Measurements from ENCODE around the gene THSD7B. TPM values are rescaled to one million over a fixed set of nuclear protein-coding genes. Genes with fewer than 3 reads are reported as not detected.

THSD7B gene
- total RNA-seq, 5 donors from 2014 or later (not counting 1 experiment from before 2014, with no cell fraction given), result not detected

- H3K27me3 ChIP-seq (replicated peaks in 1 of 2; ENCODE audit: control insufficient read depth in 2 of 2, extremely low read depth in 1 of 2, insufficient read depth in 2 of 2, low read length in 1 of 2), result no peaks in the 10 kb centered on the region
Measured at GRCh38 chr2:136891100-136891499, 125.8 kb downstream of the THSD7B start.

GRCh38 chr2:136894007-136894634 lies 128.8 kb downstream of the THSD7B start:
- no peaks in the 10 kb centered on the region for H3K4me1 Mint-ChIP-seq
- Histone ChIP-seq H3K27me3 (replicated peaks in 1 of 2; ENCODE audit: control insufficient read depth in 2 of 2, extremely low read depth in 1 of 2, insufficient read depth in 2 of 2, low read length in 1 of 2) (no peaks in the 10 kb centered on the region), H3K36me3 (ENCODE audit: control insufficient read depth in 2 of 2, extremely low read depth in 1 of 2, insufficient read depth in 1 of 2, low read length in 1 of 2) (no peaks in the 10 kb centered on the region), H3K9me3 (no peaks in the 10 kb centered on the region), H3K4me3 (ENCODE audit: control insufficient read depth in 1 of 2, extremely low read depth in 1 of 2, low read length in 1 of 2) (no peak overlapping the region), H3K27ac (ENCODE audit: low read length) (no peak overlapping the region), H3K4me1 (ENCODE audit: control insufficient read depth in 1 of 2, extremely low read depth in 1 of 2, insufficient read depth in 2 of 2, low read length in 2 of 2) (no peaks in the 10 kb centered on the region)
- ATAC-seq (replicated peaks in 1 of 4) (no peak), DNase-seq (no peak)
- H3K9me3 Mint-ChIP-seq, result peaks cover 0 to 5% (median 0%) of the 10 kb centered on the region in 3 donors
- ChIA-PET CTCF (no interaction called here), POLR2A (no interaction called here)
- H3K27me3 Mint-ChIP-seq, result no peaks in the 10 kb centered on the region
- no peak overlapping the region for H3K4me3 Mint-ChIP-seq
- WGBS (ENCODE audit: insufficient coverage), result no CpG with 5 or more reads among the region's 2 CpGs
- H3K36me3 Mint-ChIP-seq, result no peaks in the 10 kb centered on the region
- no peak overlapping the region for H3K27ac Mint-ChIP-seq

More at GRCh38 chr2:136891100-136891499, 125.8 kb downstream of the THSD7B start:
- Mint-ChIP-seq H3K36me3 (no peaks in the 10 kb centered on the region), H3K4me3 (no peak overlapping the region), H3K4me1 (no peaks in the 10 kb centered on the region), H3K9me3 (peaks cover 2 to 7% (median 4%) of the 10 kb centered on the region in 3 donors), H3K27ac (no peak overlapping the region), H3K27me3 (no peaks in the 10 kb centered on the region)
- CTCF ChIA-PET, result interaction anchor here in 1 of 2 donors (0.6 kb wide), 1 partner anchor 92 kb away, joined by 3 read pairs; no protein-coding TSS in a partner anchor
- H3K27ac ChIP-seq (ENCODE audit: low read length), result no peak overlapping the region
- POLR2A ChIA-PET, result no interaction called here
- H3K36me3 ChIP-seq (ENCODE audit: control insufficient read depth in 2 of 2, extremely low read depth in 1 of 2, insufficient read depth in 1 of 2, low read length in 1 of 2), result no peaks in the 10 kb centered on the region
- no peaks in the 10 kb centered on the region for H3K4me1 ChIP-seq (ENCODE audit: control insufficient read depth in 1 of 2, extremely low read depth in 1 of 2, insufficient read depth in 2 of 2, low read length in 2 of 2)
- DNase-seq (no peak), ATAC-seq (replicated peaks in 1 of 4) (no peak)
- no CpG with 5 or more reads among the region's 1 CpG for WGBS (ENCODE audit: insufficient coverage)
- no peaks in the 10 kb centered on the region for H3K9me3 ChIP-seq
- H3K4me3 ChIP-seq (ENCODE audit: control insufficient read depth in 1 of 2, extremely low read depth in 1 of 2, low read length in 1 of 2), result no peak overlapping the region

- DNase-seq (no peak), ATAC-seq (replicated peaks in 1 of 4) (no peak)
- H3K36me3 ChIP-seq (ENCODE audit: control insufficient read depth in 2 of 2, extremely low read depth in 1 of 2, insufficient read depth in 1 of 2, low read length in 1 of 2), result no peaks in the 10 kb centered on the region
- Mint-ChIP-seq H3K27me3 (peaks cover 0 to 8% of the 10 kb centered on the region in 2 donors), H3K4me1 (no peaks in the 10 kb centered on the region), H3K4me3 (no peak overlapping the region), H3K36me3 (no peaks in the 10 kb centered on the region), H3K27ac (no peak overlapping the region), H3K9me3 (no peaks in the 10 kb centered on the region)
- no peaks in the 10 kb centered on the region for H3K27me3 ChIP-seq (replicated peaks in 1 of 2; ENCODE audit: control insufficient read depth in 2 of 2, extremely low read depth in 1 of 2, insufficient read depth in 2 of 2, low read length in 1 of 2)
- WGBS (ENCODE audit: insufficient coverage), result no CpG with 5 or more reads among the region's 4 CpGs
- H3K4me1 ChIP-seq (ENCODE audit: control insufficient read depth in 1 of 2, extremely low read depth in 1 of 2, insufficient read depth in 2 of 2, low read length in 2 of 2), result no peaks in the 10 kb centered on the region
- no peak overlapping the region for H3K4me3 ChIP-seq (ENCODE audit: control insufficient read depth in 1 of 2, extremely low read depth in 1 of 2, low read length in 1 of 2)
- H3K9me3 ChIP-seq, result no peaks in the 10 kb centered on the region
- H3K27ac ChIP-seq (ENCODE audit: low read length), result no peak overlapping the region
- CTCF ChIA-PET, result no interaction called here
- POLR2A ChIA-PET, result no interaction called here
Measured at GRCh38 chr2:136901732-136902131, 136.4 kb downstream of the THSD7B start.

- POLR2A ChIA-PET, result no interaction called here
- H3K27me3 Mint-ChIP-seq, result peaks cover 0 to 11% of the 10 kb centered on the region in 2 donors
- CTCF ChIA-PET, result no interaction called here
- H3K4me3 Mint-ChIP-seq, result no peak overlapping the region
- DNase-seq, result no peak
- 49% methylated on average over 2 of the region's 2 CpGs for WGBS (ENCODE audit: insufficient coverage)
- no peak for ATAC-seq (replicated peaks in 1 of 4)
- H3K27ac Mint-ChIP-seq, result no peak overlapping the region
- Histone ChIP-seq H3K27me3 (replicated peaks in 1 of 2; ENCODE audit: control insufficient read depth in 2 of 2, extremely low read depth in 1 of 2, insufficient read depth in 2 of 2, low read length in 1 of 2) (no peaks in the 10 kb centered on the region), H3K4me1 (ENCODE audit: control insufficient read depth in 1 of 2, extremely low read depth in 1 of 2, insufficient read depth in 2 of 2, low read length in 2 of 2) (no peaks in the 10 kb centered on the region), H3K36me3 (ENCODE audit: control insufficient read depth in 2 of 2, extremely low read depth in 1 of 2, insufficient read depth in 1 of 2, low read length in 1 of 2) (no peaks in the 10 kb centered on the region), H3K27ac (ENCODE audit: low read length) (no peak overlapping the region), H3K4me3 (ENCODE audit: control insufficient read depth in 1 of 2, extremely low read depth in 1 of 2, low read length in 1 of 2) (no peak overlapping the region), H3K9me3 (no peaks in the 10 kb centered on the region)
- no peaks in the 10 kb centered on the region for H3K36me3 Mint-ChIP-seq
- H3K4me1 Mint-ChIP-seq, result no peaks in the 10 kb centered on the region
- H3K9me3 Mint-ChIP-seq, result peaks cover 0 to 5% (median 0%) of the 10 kb centered on the region in 3 donors
Measured at GRCh38 chr2:136905779-136906178, 140.4 kb downstream of the THSD7B start.

GRCh38 chr2:136909777-136910176 lies 144.4 kb downstream of the THSD7B start:
- POLR2A ChIA-PET, result no interaction called here
- no peak for ATAC-seq (replicated peaks in 1 of 4)
- peaks cover 0 to 19% (median 0%) of the 10 kb centered on the region in 3 donors for H3K9me3 Mint-ChIP-seq

GRCh38 chr2:136916131-136916530 lies 150.8 kb downstream of the THSD7B start:
- Mint-ChIP-seq H3K4me3 (no peak overlapping the region), H3K36me3 (no peaks in the 10 kb centered on the region), H3K9me3 (peaks cover 0 to 15% (median 0%) of the 10 kb centered on the region in 3 donors), H3K4me1 (no peaks in the 10 kb centered on the region), H3K27me3 (peaks cover 0 to 5% of the 10 kb centered on the region in 2 donors), H3K27ac (no peak overlapping the region)
- no peak for ATAC-seq (replicated peaks in 1 of 4)
- Histone ChIP-seq H3K27me3 (replicated peaks in 1 of 2; ENCODE audit: control insufficient read depth in 2 of 2, extremely low read depth in 1 of 2, insufficient read depth in 2 of 2, low read length in 1 of 2) (no peaks in the 10 kb centered on the region), H3K4me1 (ENCODE audit: control insufficient read depth in 1 of 2, extremely low read depth in 1 of 2, insufficient read depth in 2 of 2, low read length in 2 of 2) (no peaks in the 10 kb centered on the region), H3K27ac (ENCODE audit: low read length) (no peak overlapping the region), H3K9me3 (no peaks in the 10 kb centered on the region), H3K4me3 (ENCODE audit: control insufficient read depth in 1 of 2, extremely low read depth in 1 of 2, low read length in 1 of 2) (no peak overlapping the region), H3K36me3 (ENCODE audit: control insufficient read depth in 2 of 2, extremely low read depth in 1 of 2, insufficient read depth in 1 of 2, low read length in 1 of 2) (no peaks in the 10 kb centered on the region)
- no CpG with 5 or more reads among the region's 2 CpGs for WGBS (ENCODE audit: insufficient coverage)
- no peak for DNase-seq
- CTCF ChIA-PET, result no interaction called here
- POLR2A ChIA-PET, result no interaction called here

More at GRCh38 chr2:136909777-136910176, 144.4 kb downstream of the THSD7B start:
- Histone ChIP-seq H3K27me3 (replicated peaks in 1 of 2; ENCODE audit: control insufficient read depth in 2 of 2, extremely low read depth in 1 of 2, insufficient read depth in 2 of 2, low read length in 1 of 2) (no peaks in the 10 kb centered on the region), H3K36me3 (ENCODE audit: control insufficient read depth in 2 of 2, extremely low read depth in 1 of 2, insufficient read depth in 1 of 2, low read length in 1 of 2) (no peaks in the 10 kb centered on the region), H3K9me3 (no peaks in the 10 kb centered on the region), H3K4me1 (ENCODE audit: control insufficient read depth in 1 of 2, extremely low read depth in 1 of 2, insufficient read depth in 2 of 2, low read length in 2 of 2) (no peaks in the 10 kb centered on the region), H3K27ac (ENCODE audit: low read length) (no peak overlapping the region), H3K4me3 (ENCODE audit: control insufficient read depth in 1 of 2, extremely low read depth in 1 of 2, low read length in 1 of 2) (no peak overlapping the region)
- H3K4me1 Mint-ChIP-seq, result no peaks in the 10 kb centered on the region
- H3K27me3 Mint-ChIP-seq, result peaks cover 0 to 9% of the 10 kb centered on the region in 2 donors
- CTCF ChIA-PET, result no interaction called here
- no peak overlapping the region for H3K4me3 Mint-ChIP-seq
- DNase-seq, result no peak
- no peaks in the 10 kb centered on the region for H3K36me3 Mint-ChIP-seq
- WGBS (ENCODE audit: insufficient coverage), result 50% methylated on average over 1 of the region's 1 CpG
- no peak overlapping the region for H3K27ac Mint-ChIP-seq
